ENCODE measurements around the gene P2RY12.

P2RY12 gene

DNA sequence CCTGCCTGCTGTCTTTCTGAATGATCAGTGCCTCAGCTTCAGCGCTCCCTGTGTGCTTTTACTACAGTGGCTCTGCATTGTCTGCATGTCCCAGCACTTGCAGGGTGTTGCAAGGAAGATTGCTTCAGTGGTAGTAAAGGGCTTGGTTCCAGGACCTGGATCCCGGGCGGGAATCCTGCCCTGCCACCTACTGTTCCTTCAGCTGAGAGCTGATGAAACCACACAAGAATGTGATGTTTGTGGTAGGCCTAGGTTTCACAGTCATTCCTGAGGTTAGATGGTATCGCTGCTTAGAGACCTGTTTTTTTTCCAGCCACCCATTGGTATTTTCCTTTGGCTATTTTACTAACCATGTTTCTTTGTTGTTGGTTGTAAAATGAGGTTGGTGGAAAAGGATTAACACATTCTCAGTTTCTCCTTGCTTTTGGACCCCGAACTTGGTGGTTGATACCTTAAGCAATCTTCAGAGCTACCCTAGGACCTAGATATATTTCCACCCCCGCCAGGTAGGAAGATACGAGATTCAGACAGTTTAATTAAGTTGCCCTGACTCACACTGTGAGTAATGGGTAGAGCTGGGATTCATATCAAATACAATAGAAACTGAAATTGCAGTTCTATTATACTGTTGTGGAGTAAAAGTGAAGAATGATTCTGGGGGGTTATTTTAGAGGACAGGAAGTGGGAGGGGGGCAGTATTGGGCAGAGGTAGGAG, 79.3 kb downstream of the P2RY12 start:
- no peak overlapping the region for H3K27ac ChIP-seq
- peaks cover 0 to 25% (median 0%) of the 10 kb centered on the region in 10 experiments; a peak in 4 of 20 replicates for H3K4me1 ChIP-seq
- no peak overlapping the region for H3K4me2 ChIP-seq
- H3K9ac ChIP-seq = no peak overlapping the region
- H3K4me3 ChIP-seq = no peak overlapping the region
- no peak for TF ChIP-seq Cebpa-rat (IDR thresholded peaks at IDR 0.05)
- H3K36me3 ChIP-seq = no peaks in the 10 kb centered on the region
- H4K20me1 ChIP-seq = no peaks in the 10 kb centered on the region
- H3K27me3 ChIP-seq = no peaks in the 10 kb centered on the region
- no peaks in the 10 kb centered on the region for H3K9me3 ChIP-seq (replicated peaks in 1 of 11)

DNA sequence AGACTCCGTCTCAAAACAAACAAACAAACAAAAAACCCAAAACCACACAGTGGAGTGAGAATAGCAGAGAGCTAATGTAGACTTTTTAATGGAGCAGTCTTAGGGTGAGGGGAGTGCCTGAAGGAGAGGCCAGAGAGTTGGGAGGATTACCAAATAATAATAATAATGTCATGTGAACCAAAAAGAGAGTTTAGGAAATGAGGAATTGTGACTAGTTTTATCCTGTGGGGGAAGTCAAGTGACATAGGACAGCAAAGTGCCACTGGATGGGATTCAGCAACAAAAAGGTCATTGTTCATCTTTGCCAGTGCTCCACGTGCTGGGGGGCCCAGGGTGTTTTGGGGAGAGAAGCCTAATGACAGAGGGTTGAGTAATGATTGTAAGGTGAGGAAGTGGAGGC, 80.8 kb downstream of the P2RY12 start:
- Histone ChIP-seq H3K27me3 (no peaks in the 10 kb centered on the region), H3K4me3 (no peak overlapping the region), H3K36me3 (no peaks in the 10 kb centered on the region), H3K9ac (no peak overlapping the region), H4K20me1 (no peaks in the 10 kb centered on the region), H3K27ac (no peak overlapping the region), H3K4me1 (peaks cover 0 to 27% (median 0%) of the 10 kb centered on the region in 10 experiments; a peak in 4 of 20 replicates), H3K9me3 (replicated peaks in 1 of 11) (no peaks in the 10 kb centered on the region), H3K4me2 (peak overlapping the region in 1 of 11 experiments; percentile 34; a peak in 1 of 22 replicates)
- no peak for TF ChIP-seq Cebpa-rat (IDR thresholded peaks at IDR 0.05)

DNA sequence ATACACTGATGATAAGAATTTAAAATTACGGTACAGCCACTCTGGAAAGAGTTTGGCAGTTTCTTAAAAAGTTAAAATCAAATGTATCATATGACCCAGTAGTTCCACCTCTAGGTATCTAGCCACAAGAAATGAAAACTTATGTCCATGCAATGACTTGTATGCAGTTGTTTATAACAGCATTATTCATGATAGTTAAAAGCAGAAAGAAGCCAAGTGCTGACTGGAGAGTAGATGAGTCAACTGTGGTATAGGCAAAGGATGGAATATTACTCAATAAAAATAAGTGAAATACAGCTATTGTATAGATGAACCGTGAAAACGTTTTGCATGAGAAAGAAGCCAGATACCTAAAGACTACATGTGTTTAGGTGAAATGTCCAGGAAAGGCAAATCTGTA, 82.8 kb downstream of the P2RY12 start:
- Histone ChIP-seq H3K36me3 (no peaks in the 10 kb centered on the region), H3K4me1 (peaks cover 0 to 27% (median 0%) of the 10 kb centered on the region in 10 experiments; a peak in 4 of 20 replicates), H3K27me3 (no peaks in the 10 kb centered on the region), H3K9ac (no peak overlapping the region), H3K4me2 (peak overlapping the region in 2 of 11 experiments; percentile 9 to 60; a peak in 1 of 22 replicates), H3K27ac (no peak overlapping the region), H3K9me3 (replicated peaks in 1 of 11) (no peaks in the 10 kb centered on the region), H4K20me1 (no peaks in the 10 kb centered on the region), H3K4me3 (no peak overlapping the region)
- no peak for TF ChIP-seq Cebpa-rat (IDR thresholded peaks at IDR 0.05)

DNA sequence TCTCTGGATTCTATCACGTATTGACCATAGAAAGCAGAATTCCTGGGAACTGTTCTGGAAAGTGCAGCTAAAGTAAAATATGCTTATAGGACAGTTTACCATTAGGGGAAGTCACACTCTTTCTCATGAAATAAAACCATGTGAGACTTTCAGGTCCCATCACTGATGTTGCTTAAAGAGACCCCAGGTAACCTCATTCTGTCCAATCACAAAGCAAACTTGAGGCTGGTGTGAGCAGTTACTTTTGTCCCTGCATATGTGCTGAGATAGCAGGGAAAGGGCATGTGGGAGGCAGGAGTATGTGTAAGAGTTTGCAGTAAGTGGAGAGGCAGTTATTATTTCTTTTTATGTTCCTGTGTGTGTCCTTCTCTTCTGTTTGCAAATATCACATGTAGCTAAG, 84.0 kb downstream of the P2RY12 start:
- TF ChIP-seq Cebpa-rat (IDR thresholded peaks at IDR 0.05) = no peak
- Histone ChIP-seq H3K9ac (no peak overlapping the region), H3K4me3 (no peak overlapping the region), H3K27me3 (no peaks in the 10 kb centered on the region), H3K4me2 (peak overlapping the region in 2 of 11 experiments; percentile 37 to 60; a peak in 2 of 22 replicates), H3K4me1 (peaks cover 0 to 27% (median 0%) of the 10 kb centered on the region in 10 experiments; a peak in 4 of 20 replicates), H3K9me3 (replicated peaks in 1 of 11) (no peaks in the 10 kb centered on the region), H3K36me3 (no peaks in the 10 kb centered on the region), H3K27ac (no peak overlapping the region), H4K20me1 (no peaks in the 10 kb centered on the region)

DNA sequence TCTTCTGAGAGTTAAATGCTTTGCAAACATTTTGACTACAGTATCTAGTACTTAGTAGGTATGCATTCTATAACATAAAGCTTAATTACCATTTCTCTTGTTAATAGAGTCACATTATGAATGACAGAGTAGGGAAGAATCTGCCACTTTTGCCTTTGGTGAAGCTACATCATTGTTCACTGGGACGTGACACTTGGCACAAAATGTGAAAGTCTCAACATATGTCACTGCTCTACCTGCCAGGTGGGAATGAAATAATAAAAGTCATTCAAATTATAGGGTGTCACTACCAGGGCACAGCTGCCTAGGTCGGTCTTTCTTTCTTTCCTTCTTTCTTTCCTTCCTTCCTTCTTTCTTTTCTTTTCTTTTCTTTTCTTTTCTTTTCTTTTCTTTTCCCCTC, 85.5 kb downstream of the P2RY12 start:
- H4K20me1 ChIP-seq = no peaks in the 10 kb centered on the region
- H3K9me3 ChIP-seq (replicated peaks in 1 of 11) = no peaks in the 10 kb centered on the region
- peaks cover 0 to 26% (median 0%) of the 10 kb centered on the region in 10 experiments; a peak in 4 of 20 replicates for H3K4me1 ChIP-seq
- no peaks in the 10 kb centered on the region for H3K36me3 ChIP-seq
- no peak overlapping the region for H3K4me3 ChIP-seq
- no peak for TF ChIP-seq Cebpa-rat (IDR thresholded peaks at IDR 0.05)
- no peak overlapping the region for H3K27ac ChIP-seq
- H3K27me3 ChIP-seq = no peaks in the 10 kb centered on the region
- no peak overlapping the region for H3K9ac ChIP-seq
- no peak overlapping the region for H3K4me2 ChIP-seq

DNA sequence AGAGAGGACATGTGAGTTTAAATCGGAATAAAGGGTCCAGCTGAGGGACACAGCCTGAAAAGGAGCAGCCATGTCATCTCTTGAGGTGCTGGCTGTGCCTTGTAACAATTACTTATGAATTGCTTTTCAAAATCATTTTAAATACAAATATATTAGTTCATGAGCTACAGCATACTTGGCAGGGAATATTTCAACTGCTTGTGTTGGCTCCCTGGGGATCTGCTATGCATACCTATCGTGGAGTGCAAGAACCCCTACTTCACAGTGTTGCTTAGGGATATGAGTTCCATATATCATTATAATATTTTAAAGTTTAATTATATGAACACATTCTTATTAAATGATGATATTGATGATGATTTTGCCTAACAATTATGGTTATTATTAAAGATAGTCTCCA, 87.1 kb downstream of the P2RY12 start:
- H3K4me1 ChIP-seq = peaks cover 0 to 21% (median 0%) of the 10 kb centered on the region in 10 experiments; a peak in 4 of 20 replicates
- H4K20me1 ChIP-seq = no peaks in the 10 kb centered on the region
- no peak overlapping the region for H3K4me3 ChIP-seq
- H3K9ac ChIP-seq = no peak overlapping the region
- no peak overlapping the region for H3K4me2 ChIP-seq
- H3K9me3 ChIP-seq (replicated peaks in 1 of 11) = no peaks in the 10 kb centered on the region
- TF ChIP-seq Cebpa-rat (IDR thresholded peaks at IDR 0.05) = no peak
- H3K27ac ChIP-seq = no peak overlapping the region
- H3K36me3 ChIP-seq = no peaks in the 10 kb centered on the region
- H3K27me3 ChIP-seq = no peaks in the 10 kb centered on the region

- H3K27me3 ChIP-seq = no peaks in the 10 kb centered on the region
- no peak overlapping the region for H3K4me2 ChIP-seq
- no peak overlapping the region for H3K9ac ChIP-seq
- H4K20me1 ChIP-seq = no peaks in the 10 kb centered on the region
- H3K27ac ChIP-seq = no peak overlapping the region
- H3K9me3 ChIP-seq (replicated peaks in 1 of 11) = no peaks in the 10 kb centered on the region
- no peak for TF ChIP-seq Cebpa-rat (IDR thresholded peaks at IDR 0.05)
- H3K4me3 ChIP-seq = no peak overlapping the region
- H3K36me3 ChIP-seq = no peaks in the 10 kb centered on the region
- peaks cover 0 to 13% (median 0%) of the 10 kb centered on the region in 10 experiments; a peak in 4 of 20 replicates for H3K4me1 ChIP-seq
Measured at GRCh38 chr3:151296226-151296625, 88.3 kb downstream of the P2RY12 start.

- no peak overlapping the region for H3K4me3 ChIP-seq
- no peaks in the 10 kb centered on the region for H3K4me1 ChIP-seq
- no peaks in the 10 kb centered on the region for H3K9me3 ChIP-seq (replicated peaks in 1 of 11)
- H3K4me2 ChIP-seq = no peak overlapping the region
- no peaks in the 10 kb centered on the region for H3K27me3 ChIP-seq
- H3K27ac ChIP-seq = no peak overlapping the region
- TF ChIP-seq Cebpa-rat (IDR thresholded peaks at IDR 0.05) = no peak
- H4K20me1 ChIP-seq = no peaks in the 10 kb centered on the region
- no peak overlapping the region for H3K9ac ChIP-seq
- H3K36me3 ChIP-seq = no peaks in the 10 kb centered on the region
Measured at GRCh38 chr3:151293127-151293526, 91.4 kb downstream of the P2RY12 start.

DNA sequence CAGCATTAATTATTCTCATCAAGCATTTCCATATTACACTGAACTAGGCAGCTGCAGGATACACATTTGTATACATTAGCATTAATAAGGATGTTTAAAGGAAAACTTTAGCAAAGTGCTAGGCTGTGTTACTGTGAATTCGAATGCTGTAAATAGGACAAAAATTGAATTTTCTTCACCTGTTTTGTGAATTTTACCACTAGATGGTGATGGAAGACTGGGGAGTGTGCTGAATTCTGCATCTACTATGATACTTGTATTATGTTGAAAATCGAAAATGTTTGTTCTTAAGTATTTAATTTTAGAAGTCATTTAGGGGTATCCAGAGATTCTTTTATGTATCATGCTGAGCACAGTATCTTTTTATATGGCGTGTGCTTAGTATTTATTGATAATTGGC, 93.9 kb downstream of the P2RY12 start:
- no peaks in the 10 kb centered on the region for H3K36me3 ChIP-seq
- H3K27ac ChIP-seq = no peak overlapping the region
- H3K9me3 ChIP-seq (replicated peaks in 1 of 11) = no peaks in the 10 kb centered on the region
- no peaks in the 10 kb centered on the region for H4K20me1 ChIP-seq
- no peak overlapping the region for H3K9ac ChIP-seq
- no peak for TF ChIP-seq Cebpa-rat (IDR thresholded peaks at IDR 0.05)
- no peaks in the 10 kb centered on the region for H3K4me1 ChIP-seq
- H3K4me3 ChIP-seq = no peak overlapping the region
- H3K27me3 ChIP-seq = no peaks in the 10 kb centered on the region
- no peak overlapping the region for H3K4me2 ChIP-seq

GRCh38 chr3:151289445-151289844, 95.1 kb downstream of the P2RY12 start:
- no peak overlapping the region for H3K9ac ChIP-seq
- peaks cover 4 to 6% (median 4%) of the 10 kb centered on the region in 10 experiments for H3K4me1 ChIP-seq
- H4K20me1 ChIP-seq = no peaks in the 10 kb centered on the region
- no peak for TF ChIP-seq Cebpa-rat (IDR thresholded peaks at IDR 0.05)
- H3K27me3 ChIP-seq = no peaks in the 10 kb centered on the region
- no peak overlapping the region for H3K27ac ChIP-seq
- H3K36me3 ChIP-seq = no peaks in the 10 kb centered on the region
- H3K4me2 ChIP-seq = no peak overlapping the region
- H3K4me3 ChIP-seq = no peak overlapping the region
- no peaks in the 10 kb centered on the region for H3K9me3 ChIP-seq (replicated peaks in 1 of 11)

All from BLaER1 treated with 17β-estradiol and CSF1 and Interleukin-3, amounts not matched to agents 10 nM and 100 nM (cell line).